HUDEP-2 (cell line): ENCODE measurements around the gene PRR11.
"Not testable (repeated sequence)": the region's sequence is repeated elsewhere in the genome, so short reads cannot be mapped to it uniquely, and the experiment has no call there.

Experiments used
- DNase-seq, 76 experiments: peaks; one replicate each; lab custom pipeline; 2025; ENCODE audit not compliant: unreplicated experiment in 76 of 76; lab: John Stamatoyannopoulos, UW

Gene PRR11

DNA sequence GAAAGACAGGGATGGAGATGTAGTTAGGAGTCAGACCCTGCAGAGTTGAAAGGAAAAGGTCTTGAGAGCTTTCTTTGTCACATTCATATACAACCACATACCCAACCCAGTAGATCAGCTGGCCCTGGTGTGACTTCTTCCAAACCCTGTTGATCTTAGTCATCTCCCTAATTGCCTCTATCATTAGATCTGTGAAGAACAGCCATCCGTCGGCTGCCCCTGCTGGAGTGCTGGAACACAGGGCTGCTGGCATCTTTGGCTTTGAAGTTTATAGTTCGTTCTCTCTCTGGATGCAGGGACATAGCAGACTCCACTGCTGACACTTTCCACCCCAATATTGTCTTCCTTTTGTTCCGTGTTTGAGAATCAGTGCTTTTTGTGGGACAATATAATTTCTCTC is 43.9 kb downstream of the PRR11 start:
- no peak for DNase-seq

DNA sequence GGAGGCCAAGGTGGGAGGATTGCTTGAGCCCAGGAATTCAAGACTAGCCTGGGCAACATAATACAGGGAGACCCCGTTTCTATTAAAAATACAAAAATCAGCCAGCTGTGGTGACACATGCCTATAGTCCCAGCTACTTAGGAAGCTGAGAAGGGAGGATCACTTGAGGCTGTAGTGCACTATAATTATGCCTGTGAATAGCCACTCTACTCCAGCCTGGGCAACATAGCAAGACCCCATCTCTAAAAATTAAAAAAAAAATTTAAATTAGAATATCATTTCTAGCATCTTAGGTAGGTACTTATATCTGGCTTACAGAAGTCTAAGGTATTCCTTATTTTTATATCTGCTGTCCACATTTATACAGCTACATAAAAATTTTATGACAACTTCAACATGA is 46.8 kb downstream of the PRR11 start:
- DNase-seq = no peak

DNA sequence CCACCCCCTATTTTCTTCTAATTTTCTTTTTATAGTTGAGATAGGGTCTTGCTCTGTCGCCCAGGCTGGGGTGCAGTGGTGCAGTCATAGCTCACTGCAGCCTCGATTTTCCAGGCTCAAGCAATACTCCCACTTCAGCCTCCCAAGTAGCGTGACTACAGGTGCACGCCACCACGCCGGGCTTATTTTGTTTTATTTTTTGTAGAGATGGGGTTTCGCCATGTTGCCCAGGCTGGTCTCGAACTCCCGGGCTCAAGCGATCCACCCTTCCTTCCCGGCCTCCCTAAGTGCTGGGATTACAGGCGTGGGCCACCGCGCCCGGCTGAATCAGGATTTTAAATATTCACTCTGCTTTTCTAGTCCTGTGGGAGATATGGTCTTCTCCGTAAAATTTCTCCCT is 63.8 kb downstream of the PRR11 start:
- DNase-seq = no peak

DNA sequence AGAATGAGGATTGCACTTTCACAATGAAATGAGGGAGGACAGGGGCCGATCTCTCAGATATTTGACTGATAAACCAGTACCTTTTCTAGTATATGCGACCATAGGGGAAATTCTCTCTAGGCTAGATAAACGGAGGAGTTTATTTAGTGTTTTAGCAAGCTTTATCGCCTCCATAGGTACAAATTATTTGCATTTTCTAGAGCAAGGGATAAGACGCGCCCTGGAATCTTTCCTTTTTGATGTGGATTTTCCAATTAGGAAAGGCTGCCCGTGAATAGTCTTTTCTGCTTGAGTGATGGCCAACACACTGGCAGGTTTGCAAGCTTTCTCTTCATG is 64.4 kb downstream of the PRR11 start:
- no peak for DNase-seq

DNA sequence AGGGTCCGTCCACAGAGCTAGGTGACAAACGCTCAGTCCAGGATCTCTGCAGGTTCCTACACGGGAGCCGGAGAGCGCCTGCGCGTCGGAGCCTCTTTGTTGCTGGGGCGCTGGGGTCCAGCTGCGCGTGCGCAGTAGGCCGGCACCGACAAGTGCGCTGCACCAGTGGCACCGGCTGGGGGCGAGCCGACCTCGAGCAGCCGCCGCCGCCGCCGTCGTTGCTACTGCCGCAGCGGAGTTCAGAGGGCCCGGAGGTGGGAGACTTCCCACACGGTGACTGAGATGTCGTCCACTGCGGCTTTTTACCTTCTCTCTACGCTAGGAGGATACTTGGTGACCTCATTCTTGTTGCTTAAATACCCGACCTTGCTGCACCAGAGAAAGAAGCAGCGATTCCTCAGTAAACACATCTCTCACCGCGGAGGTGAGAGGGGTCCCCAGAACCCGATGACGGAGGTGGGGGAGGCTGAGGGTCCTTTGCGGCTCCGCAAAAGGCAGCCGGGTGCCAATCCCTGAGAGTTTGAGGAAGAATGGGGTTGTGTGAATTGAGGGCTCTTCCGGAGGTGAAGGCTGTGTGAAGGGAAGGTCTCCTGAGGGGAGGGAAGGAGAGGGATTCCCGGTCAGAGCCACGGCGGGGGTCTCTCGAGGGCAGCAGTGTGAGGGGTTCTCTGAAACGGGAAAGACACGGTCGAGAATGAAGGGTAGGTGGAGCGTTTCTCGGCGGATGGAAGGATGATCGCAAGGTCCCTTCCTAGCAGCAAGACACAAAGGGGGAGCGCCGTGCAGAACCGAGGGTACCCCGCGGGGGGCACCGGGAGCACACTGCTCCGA is 65.0 kb downstream of the PRR11 start, which contains the start of gene GDPD1:
Gene GDPD1, plus strand, starts transcription at position 184 of the 831 bp plus-strand sequence. Its CDS starts 99 bp downstream, at position 283.
- DNase-seq = peak in 75 of 76 experiments; percentile 25 to 97 (median 91)

DNA sequence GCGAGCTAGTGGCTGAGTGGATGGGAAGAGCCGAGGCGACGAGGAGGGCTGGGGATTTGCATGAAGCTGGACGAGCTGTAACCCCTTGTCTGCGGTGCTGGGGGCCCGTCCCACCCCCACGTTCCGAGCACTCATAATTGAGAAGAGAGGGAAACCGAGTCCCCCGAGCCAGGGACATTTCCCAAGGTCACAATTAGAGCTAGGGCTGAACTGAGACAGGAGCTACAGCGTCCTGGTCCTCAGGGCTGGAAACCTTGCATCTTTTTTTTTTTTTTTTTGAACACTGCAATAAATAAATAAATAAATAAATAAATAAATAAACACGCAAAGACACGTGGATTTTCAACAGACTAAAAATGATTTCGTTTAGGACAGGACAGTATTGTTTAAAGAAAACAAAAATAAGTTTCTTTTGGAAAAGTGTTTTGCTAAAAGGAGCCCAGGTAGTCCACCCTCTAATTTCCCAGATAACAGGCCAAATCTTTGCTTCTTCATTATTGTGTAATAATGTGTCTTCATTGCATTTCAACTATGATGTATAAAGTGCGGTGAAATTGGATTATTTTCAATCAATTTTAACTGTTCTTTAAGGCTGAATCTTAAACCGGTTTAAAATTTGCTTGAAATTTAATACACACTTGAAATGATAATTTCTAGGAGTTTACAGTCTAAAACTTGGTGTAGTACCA is 65.8 kb downstream of the PRR11 start:
- DNase-seq = peak in 10 of 76 experiments; percentile 1 to 37 (median 18)

DNA sequence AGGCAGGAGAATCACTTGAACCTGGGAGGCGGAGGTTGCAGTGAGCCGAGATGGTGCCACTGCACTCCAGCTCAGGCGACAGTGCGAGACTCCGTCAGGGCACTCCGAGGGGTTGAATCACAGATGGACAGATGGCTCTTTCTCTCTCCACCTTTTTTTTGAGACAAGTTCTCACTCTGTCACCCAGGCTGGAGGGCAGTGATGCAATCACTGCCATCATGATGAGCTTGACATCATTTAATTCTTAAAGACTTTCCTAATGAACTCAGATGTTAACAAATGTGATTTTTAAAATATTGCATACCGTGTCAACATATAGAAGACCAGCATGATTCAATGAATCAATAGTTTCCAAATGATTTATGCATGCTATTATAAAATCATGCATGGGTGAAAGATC is 68.3 kb downstream of the PRR11 start:
- DNase-seq = no peak

DNA sequence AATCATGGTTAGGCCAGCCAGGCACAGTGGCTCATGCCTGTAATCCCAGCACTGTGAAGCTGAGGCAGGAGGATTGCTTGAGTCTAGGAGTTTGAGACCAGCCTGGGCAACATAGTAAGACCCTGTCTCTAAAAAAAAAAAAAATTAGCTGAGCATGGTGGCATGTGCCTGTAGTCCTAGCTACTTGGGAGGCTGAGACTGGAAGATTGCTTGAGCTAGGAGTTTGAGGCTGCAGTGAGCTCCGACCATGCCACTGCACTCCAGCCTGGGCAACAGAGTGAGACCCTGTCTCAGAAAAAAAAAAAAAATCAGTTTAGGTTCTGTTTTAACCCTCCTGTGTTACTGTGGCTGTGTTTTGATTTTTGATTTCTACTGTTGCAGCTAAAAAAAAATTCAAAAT is 73.0 kb downstream of the PRR11 start:
- DNase-seq = not testable (repeated sequence)

DNA sequence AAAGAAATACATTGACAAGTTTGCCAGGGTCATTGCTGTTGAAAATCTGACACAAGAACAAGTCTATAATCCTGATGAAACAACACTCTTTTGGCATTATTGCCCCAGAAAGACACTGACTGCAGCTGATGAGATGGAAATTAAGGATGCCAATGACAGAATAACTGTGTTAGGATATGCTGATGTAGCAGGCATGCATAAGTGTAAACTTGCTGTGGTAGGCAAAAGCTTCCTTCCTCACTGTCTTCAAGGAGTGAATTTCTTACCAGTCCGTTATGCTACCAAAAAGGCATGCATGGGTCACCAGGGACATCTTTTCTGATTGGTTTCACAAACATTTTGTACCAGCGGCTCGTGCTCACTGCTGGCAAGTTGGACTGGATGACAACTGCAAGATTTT is 75.2 kb downstream of the PRR11 start:
- no peak for DNase-seq

DNA sequence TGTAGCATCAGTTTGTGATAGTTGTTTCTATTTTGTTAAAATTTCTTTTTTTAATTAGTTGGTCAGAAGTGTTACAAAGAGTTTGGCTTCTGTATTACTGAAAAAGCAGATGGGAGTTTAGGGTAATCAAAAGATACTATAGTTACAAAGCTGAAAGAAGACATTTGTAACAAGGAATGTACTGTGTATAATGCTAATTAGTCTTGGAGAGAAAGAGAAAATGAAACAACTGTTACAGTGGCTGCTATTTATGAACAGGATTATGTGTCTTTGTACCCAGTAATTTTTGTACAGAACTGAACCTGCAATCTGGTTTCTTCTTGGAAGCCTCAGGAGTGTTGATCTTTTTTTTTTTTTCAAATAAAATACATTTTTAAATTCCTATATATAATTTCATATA is 79.1 kb downstream of the PRR11 start:
- DNase-seq = no peak

DNA sequence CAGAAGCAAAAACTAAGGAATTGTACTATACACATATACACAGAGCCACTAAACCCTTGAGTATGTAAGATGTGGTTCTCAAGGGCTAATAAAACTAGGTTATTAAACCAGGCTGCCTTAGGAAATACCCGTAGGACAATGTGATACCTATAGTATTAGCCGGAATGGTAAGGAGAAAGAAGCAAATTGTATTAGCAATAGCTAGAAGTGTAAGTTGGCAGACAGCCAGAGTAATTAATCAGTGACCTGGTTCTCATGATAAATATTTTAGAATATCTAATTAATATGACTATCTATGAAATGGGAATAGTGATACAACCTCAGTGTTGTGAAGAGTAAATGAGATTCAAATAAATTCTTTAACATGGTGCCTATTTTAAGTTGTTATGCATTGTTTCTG is 83.4 kb downstream of the PRR11 start:
- peak in 1 of 76 experiments; percentile 1 for DNase-seq

DNA sequence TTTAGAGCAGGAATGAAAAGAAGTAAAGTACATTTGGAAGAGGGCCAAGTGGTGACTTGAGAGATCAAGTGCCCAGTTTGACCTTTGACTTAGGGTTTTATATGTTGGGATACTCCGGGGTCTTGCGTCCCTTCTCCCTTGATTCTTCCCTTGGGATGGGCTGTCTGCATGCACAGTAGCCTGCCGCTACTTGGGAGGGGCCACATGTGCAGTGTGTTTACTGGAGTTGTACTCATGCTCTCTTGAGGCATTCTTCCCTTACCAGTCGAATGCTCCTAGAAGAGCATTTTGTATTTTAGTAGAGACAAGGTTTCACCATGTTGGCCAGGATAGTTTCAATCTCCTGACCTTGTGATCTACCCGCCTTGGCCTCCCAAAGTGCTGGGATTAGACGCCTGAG is 88.5 kb downstream of the PRR11 start:
- DNase-seq = no peak
